TTC549 (cell line): ENCODE measurements around the gene ARRDC4.

Experiments
- FAIRE-seq: peaks from 2 replicates; lab custom pipeline; 2012; peaks lifted over from hg19 to GRCh38; lab: Jason Lieb, UNC

The ARRDC4 gene, protein sequence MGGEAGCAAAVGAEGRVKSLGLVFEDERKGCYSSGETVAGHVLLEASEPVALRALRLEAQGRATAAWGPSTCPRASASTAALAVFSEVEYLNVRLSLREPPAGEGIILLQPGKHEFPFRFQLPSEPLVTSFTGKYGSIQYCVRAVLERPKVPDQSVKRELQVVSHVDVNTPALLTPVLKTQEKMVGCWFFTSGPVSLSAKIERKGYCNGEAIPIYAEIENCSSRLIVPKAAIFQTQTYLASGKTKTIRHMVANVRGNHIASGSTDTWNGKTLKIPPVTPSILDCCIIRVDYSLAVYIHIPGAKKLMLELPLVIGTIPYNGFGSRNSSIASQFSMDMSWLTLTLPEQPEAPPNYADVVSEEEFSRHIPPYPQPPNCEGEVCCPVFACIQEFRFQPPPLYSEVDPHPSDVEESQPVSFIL

DNA sequence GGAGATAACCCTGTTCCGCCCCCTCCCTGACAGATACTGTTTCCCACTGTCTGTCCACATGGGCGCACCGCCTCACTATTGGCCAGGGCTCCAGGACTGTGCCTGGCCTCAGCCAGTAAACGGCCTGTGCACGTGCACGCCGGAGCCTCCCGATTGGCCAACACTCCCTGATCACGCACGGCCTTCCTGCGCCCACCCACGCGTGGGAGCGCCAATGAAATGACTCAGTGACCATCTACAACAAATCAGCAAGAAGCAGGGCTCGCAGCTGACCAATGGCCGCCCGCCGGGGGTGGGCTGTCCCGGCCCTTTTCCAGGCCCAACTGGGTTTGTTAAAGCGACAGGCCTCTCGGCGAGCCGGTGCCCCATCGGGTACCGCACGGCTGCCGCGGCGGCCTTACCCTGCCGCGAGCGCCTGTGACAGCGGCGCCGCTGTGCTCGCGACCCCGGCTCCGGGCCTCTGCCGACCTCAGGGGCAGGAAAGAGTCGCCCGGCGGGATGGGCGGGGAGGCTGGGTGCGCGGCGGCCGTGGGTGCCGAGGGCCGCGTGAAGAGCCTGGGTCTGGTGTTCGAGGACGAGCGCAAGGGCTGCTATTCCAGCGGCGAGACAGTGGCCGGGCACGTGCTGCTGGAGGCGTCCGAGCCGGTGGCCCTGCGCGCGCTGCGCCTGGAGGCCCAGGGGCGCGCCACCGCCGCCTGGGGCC lies at the start of gene ARRDC4:
Gene ARRDC4 (plus strand): TSS at position 340 of the 703 bp plus-strand sequence. CDS start 159 bp downstream, at position 499.
- FAIRE-seq, result peak; percentile 96

DNA sequence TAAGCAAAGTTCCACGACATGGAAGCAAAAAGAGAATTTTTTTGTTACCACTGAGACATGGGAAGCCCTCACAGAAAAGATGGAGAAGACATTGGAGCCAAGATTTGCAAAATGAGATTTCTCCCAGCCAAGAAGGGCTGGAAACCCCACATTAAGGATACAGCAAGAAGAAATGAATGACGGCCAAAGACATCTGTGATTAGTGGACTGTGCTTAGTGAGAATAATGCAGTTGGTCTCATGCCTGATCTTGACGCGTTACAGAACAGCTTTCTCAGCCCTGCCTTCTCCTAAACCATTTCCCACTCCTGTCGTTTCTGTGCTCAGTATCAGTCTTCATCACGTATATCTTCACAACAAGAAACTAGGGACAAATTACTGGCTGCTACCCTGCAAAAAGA lies 45.8 kb upstream of the ARRDC4 start:
- FAIRE-seq, result no peak

- FAIRE-seq, result no peak
These were observed 45.2 kb upstream of the ARRDC4 start for GRCh38 chr15:97915261-97915660.

DNA sequence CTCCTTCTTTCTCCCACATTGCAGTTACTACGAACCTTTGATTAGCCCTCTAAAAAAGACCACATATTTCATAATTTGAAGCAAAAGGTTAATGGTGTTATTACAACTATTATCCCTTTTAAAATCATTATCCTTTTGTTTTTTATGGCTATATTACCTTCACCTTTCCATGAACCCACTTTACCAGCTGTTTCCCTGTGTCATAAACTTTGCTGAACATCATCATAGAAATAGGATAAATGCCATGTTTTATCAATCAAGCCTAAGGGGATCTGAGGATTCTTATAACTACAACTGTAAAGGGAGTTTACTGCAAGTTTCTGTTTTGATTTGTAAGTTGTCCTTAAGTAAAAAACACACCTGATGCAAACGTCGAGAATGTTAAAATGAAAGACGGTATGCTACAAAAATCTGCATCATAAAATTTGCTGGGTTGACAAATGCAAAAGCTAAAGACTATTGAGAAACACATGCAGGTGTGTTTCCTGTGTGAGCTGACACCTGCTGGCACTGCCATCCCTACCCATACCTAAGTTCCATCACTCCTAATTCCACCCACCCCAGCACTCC lies 39.1 kb upstream of the ARRDC4 start:
- FAIRE-seq, result no peak

DNA sequence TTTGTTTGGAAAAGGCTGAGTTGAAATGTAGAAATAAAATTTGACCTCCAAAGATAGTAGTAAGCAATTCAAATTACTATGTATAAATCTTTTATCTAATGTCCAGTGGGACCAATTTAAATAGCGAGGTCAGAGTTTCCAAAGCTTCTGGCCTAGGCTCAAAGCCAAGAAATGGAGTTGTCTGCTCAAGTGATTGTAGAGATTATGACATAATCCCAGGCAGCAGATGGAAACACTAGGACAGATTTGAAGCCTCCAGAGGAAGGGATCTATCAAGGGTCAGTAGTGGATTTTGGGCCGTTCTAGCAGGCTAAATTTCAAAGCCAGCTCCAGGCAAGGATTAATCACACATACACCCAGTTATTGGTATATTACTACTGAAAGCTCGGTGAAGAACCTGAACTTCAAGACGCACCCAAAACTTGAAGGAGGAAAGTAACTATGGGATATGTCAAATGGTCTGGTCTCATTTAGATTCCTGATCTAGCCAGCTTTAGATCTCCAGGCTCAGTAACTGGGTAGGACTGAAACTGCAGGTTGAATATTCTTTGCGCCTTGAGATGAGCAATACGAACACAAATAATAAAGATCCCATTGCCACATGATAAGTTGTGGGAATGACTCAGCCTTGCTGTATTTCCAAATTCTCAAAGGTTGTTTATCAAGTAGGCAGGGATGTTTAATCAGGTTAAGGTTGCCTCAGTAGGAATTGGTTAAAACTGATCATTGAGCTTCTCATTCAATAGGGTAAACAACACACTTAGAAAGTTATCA lies 30.9 kb upstream of the ARRDC4 start:
- FAIRE-seq, result no peak

DNA sequence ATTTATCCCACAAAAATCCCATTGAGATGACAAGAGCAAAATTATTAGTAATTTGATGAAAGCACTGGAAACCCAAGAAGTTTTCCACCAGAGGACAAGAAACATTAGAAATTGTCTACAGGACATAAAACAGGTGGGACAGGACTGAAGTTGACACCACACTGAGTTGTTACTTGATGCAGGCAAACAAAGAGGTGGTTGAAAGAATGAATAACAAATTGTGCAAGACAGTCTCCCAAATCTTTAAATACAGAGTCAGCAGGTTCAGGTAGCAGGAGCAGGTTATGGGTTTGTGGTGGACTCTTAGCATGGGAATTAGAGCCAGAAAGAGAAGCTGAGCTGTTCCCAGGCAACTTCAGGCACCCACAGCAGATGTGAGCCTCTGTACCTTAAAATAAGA lies 30.3 kb upstream of the ARRDC4 start:
- no peak for FAIRE-seq

DNA sequence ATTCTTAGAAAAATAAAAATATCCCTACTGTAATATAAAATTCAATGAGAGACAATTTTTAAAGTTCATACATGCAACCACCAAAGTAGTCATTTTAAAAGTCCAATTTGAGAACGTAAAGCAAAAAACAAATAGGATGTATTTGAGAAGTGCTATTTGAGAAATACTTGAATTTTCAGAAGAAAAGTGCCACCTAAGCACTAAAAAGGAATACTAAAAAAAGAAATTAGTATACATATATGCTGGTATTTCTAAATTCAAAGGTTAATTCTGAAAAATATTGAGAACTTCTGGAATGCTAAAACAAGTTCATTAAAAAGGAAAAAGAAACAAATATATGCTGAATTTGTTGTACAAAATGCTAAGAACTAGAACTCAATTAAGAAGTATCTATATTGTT lies 29.2 kb upstream of the ARRDC4 start:
- FAIRE-seq, result no peak

- no peak for FAIRE-seq
These were observed 26.9 kb upstream of the ARRDC4 start for GRCh38 chr15:97933589-97933988.

- no peak for FAIRE-seq
These were observed 19.5 kb upstream of the ARRDC4 start for GRCh38 chr15:97940993-97941392.

GRCh38 chr15:97941572-97941971 lies 18.9 kb upstream of the ARRDC4 start:
- FAIRE-seq, result no peak

DNA sequence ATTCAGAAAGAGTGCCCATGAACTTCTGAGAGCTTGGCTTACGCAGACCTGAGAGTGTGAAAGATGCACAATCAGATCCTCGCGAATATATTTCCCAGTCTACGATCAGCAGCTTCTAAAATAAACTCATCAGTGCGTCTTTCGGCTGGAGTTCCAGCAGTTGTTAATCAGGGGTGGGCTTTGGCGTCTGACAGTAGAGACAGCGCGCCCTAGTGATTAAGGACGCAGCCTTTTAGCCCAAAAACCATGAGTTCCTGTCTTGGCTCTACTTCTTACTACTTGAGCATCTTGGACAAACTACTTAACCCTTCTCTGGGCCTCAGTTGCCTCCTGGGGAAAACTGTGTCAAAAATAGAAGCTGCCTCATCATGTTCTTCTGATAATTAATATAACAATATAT lies 15.8 kb upstream of the ARRDC4 start:
- no peak for FAIRE-seq

DNA sequence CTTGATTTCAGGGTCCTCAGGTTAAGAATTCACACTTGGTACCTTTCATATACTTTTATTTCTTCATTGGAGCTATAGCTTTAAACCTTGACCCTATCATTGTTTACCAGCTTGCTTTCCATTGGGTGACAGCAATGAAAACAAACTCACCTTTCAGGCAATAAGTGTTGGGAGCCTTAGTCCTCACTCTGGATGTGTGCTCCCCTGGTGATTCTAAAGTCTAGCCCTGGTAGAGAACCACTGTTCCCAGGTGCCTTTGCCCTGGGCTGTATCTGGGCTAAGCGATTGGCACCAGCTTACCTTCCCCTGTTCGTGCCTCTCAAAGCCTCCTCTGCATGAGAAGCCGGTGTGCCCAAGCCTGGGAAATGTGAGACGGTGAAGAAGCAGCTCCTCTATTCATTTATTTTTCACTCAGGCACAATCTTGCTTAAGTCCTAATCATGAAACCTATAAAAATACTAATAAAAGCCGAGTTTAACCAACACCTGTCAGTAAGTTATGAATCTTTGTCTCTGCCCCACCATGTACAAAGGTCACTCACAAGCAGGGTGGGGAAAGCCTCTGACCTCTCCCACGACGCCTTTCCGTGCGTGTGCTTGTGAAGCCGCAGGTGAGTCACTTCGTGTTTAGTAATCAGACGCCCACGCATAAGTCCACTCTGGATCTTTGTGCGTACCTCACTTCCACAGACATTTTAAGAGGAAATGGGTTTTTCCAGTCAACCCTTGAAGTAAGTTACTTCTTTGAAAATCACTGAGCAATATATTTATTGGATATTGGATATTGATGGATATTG lies 12.8 kb upstream of the ARRDC4 start:
- FAIRE-seq, result no peak

- no peak for FAIRE-seq
These were observed 7.2 kb upstream of the ARRDC4 start for GRCh38 chr15:97953254-97953653.

GRCh38 chr15:97953748-97954147 lies 6.8 kb upstream of the ARRDC4 start:
- FAIRE-seq, result no peak

- no peak for FAIRE-seq
These were observed 5.5 kb upstream of the ARRDC4 start for GRCh38 chr15:97955035-97955434.

GRCh38 chr15:97955529-97955928 lies 5.0 kb upstream of the ARRDC4 start:
- FAIRE-seq, result no peak

DNA sequence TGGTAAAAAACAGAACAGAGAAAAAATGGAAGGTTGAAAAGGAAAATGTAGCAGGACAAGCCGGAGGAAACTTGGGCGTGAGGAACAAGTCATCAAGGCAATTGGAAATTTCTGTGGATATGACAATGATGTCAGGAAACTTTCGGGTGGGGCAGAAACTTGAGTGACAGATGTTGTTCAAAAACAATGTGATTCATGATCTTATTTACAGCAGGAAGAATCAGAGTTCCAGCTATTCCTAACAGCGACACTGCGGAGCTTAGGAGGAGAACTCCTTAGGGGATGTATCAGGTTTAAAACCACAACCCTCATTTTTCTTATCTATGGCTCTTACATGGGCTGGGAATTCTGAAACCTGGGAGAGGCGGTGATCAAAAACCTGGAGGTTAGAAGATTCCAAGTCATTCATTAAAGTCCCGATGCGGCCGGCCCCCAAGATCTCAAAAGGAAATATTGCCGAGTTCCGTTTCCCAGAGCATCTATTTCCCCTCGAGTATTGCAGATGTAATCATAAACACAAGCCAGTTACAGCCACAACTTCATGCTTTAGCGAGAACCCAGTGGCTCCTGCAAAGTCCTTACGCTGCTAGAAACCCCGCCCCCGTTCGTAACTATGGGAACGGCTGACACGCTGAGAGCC lies 659 bp upstream of the ARRDC4 start:
- no peak for FAIRE-seq

DNA sequence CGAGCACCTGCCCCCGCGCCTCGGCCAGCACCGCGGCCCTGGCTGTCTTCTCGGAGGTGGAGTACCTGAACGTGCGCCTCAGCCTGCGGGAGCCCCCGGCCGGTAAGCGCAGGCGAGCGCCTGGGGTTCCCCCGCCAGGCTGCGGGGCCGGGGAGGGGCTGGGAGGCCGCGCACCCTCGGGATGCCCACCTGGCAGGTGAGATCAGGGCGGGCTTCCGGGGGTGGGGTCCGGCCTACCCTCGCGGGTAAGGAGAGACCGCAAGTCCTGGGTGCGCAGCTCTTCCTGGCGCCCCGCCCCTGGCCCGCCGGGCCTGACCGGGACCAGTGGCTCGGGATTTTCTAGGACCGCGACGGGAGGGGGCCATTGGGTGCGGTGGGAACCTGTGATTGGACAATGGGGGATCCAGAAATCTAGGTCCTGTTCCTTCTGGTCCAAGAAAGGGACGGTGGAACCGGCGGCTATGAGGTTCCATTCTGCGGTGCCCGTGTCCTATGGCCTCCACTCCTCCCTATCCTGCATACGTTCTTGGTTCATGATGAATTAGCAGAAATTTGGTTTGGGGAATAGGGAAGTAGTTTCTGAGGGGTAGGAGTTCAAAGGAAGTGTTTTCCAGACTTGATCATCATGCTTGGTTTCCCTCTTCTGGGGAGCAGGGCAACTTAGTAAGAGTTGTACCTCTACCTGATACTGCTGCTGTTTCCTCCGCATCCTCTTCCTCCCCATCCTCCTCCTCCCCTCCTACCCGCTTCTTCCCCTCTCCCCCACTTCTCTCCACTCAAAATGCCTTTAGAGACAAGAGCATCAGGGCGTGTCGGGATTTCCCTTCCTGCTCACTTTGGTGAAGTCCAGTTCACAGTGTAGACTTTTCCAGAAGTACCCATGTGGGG lies 808 bp downstream of the ARRDC4 start:
- no peak for FAIRE-seq

GRCh38 chr15:97962263-97962662 lies 1.8 kb downstream of the ARRDC4 start:
- FAIRE-seq, result no peak

- no peak for FAIRE-seq
These were observed 3.3 kb downstream of the ARRDC4 start for GRCh38 chr15:97963779-97964178.
